ENCODE data around the gene DHX8.
"Not testable (repeated sequence)": the region's sequence is repeated elsewhere in the genome, so short reads cannot be mapped to it uniquely, and the experiment has no call there.

GRCh38 chr17:43462569-43462968, 21.2 kb upstream of the DHX8 start:
- not testable (repeated sequence) for TF ChIP-seq CTCF (IDR thresholded peaks at IDR 0.05; ENCODE audit: low read depth, low read length, poor library complexity, severe bottlenecking); EZH2phosphoT487 (IDR thresholded peaks at IDR 0.05; ENCODE audit: borderline replicate concordance, low read length)
